HCT116 (cell line): ENCODE data around the gene DAAM1. TPM values are rescaled to one million over a fixed set of nuclear protein-coding genes. Genes with fewer than 3 reads are reported as not detected.

Source experiments
- ATAC-seq: fragments of 200-7000 bp; cut with Tn5 transposase; 2 replicates; pipeline ENCODE4 v1.9.1; 2020; ENCODE audit warnings: mild to moderate bottlenecking, moderate library complexity
- BruUV-seq: library from RNA; stranded (reverse); fragments of 400-500 nt; replicated peaks from 2 replicates; lab custom pipeline; 2021; lab: Mats Ljungman, UMichigan
- CTCF ChIA-PET: fragments of 300-600 bp; sonication (Branson Sonifier 250); formaldehyde crosslinking; loops from one replicate; lab custom pipeline; 2021; ENCODE audit warnings: antibody characterized with exemption; lab: Charles Lee
- POLR2A ChIA-PET: fragments of 300-600, 350-600 bp; sonication (Branson Sonifier 250); formaldehyde crosslinking; loops from one replicate; lab custom pipeline; 2021; ENCODE audit warnings: antibody characterized with exemption; lab: Charles Lee
- RAD21 ChIA-PET, 2 experiments: fragments of 300-600 bp; sonication (Branson Sonifier 250); formaldehyde crosslinking; loops; one replicate each; lab custom pipeline; 2023; ENCODE audit warnings: low total read pairs in 2 of 2; ENCODE audit not compliant: uncharacterized antibody in 2 of 2, unreplicated experiment in 2 of 2, low non-redundant PET in 1 of 2; lab: Charles Lee
- DNase-seq: peaks from one replicate; pipeline ENCODE4 v3.0.0-alpha.2; 2010; ENCODE audit warnings: low read depth, low spot score
- H2AFZ ChIP-seq: fragments of 200-600 bp; shearing (Covaris generic), sonication (generic); 2 replicates; pipeline ENCODE4 v1.6.1; 2017; ENCODE audit warnings: low read depth, mixed run types, mixed read lengths, antibody characterized with exemption, low read length; ENCODE audit not compliant: poor library complexity, severe bottlenecking
- H3K27ac ChIP-seq: 2 replicates; pipeline ENCODE4 v1.5.1; 2012; ENCODE audit warnings: low read depth, low read length
- H3K27me3 ChIP-seq: fragments of 200-600 bp; sonication (generic); 2 replicates; pipeline ENCODE4 v1.6.1; 2016; ENCODE audit warnings: mixed run types, low read length, mixed read lengths; ENCODE audit not compliant: insufficient read depth
- H3K36me3 ChIP-seq, 2 experiments: fragments of 200-500 bp in 1 of 2; fragments of 200-600 bp in 1 of 2; sonication (Bioruptor generic) in 1 of 2; sonication (generic) in 1 of 2; 2 replicates each; pipeline versions ENCODE4 v1.5.1 to v1.6.1; 2014 to 2016; ENCODE audit warnings: low read length in 2 of 2, inconsistent platforms in 1 of 2, mixed read lengths in 1 of 2, mixed run types in 1 of 2; ENCODE audit not compliant: insufficient read depth in 2 of 2, control insufficient read depth in 1 of 2
- H3K4me1 ChIP-seq, 2 experiments: fragments of 200-600 bp in 1 of 2; sonication (generic) in 1 of 2; 2 replicates each; pipeline versions ENCODE4 v1.5.1 to v1.6.1; 2012 to 2017; ENCODE audit warnings: low read length in 2 of 2, inconsistent platforms in 1 of 2, mild to moderate bottlenecking in 1 of 2, mixed read lengths in 1 of 2, mixed run types in 1 of 2, moderate library complexity in 1 of 2; ENCODE audit not compliant: insufficient read depth in 2 of 2, control insufficient read depth in 1 of 2
- H3K4me2 ChIP-seq: fragments of 200-600 bp; sonication (generic); 2 replicates; pipeline ENCODE4 v1.6.1; 2017; ENCODE audit warnings: mixed run types, low read length, mixed read lengths
- H3K4me3 ChIP-seq, 2 experiments: fragments of 200-600 bp in 1 of 2; sonication (generic) in 1 of 2; replicated peaks in 1 of 2; 2 replicates each; pipeline ENCODE4 v1.5.1; 2011 to 2016; ENCODE audit warnings: low read length in 2 of 2, control low read depth in 1 of 2, low read depth in 1 of 2, mild to moderate bottlenecking in 1 of 2, mixed read lengths in 1 of 2, mixed run types in 1 of 2
- H3K79me2 ChIP-seq: fragments of 200-600 bp; sonication (generic); 2 replicates; pipeline ENCODE4 v1.6.1; 2017; ENCODE audit warnings: mild to moderate bottlenecking, mixed run types, low read length, moderate library complexity, mixed read lengths; ENCODE audit not compliant: insufficient read depth
- H3K9ac ChIP-seq: fragments of 200-600 bp; sonication (generic); 2 replicates; pipeline ENCODE4 v1.6.1; 2016; ENCODE audit warnings: low read length, mixed read lengths
- H3K9me2 ChIP-seq: fragments of 200-600 bp; sonication (generic), shearing (Covaris generic); 2 replicates; pipeline ENCODE4 v1.6.1; 2017; ENCODE audit warnings: mixed run types, mild to moderate bottlenecking, moderate library complexity; ENCODE audit not compliant: insufficient read depth
- H3K9me3 ChIP-seq, 2 experiments: fragments of 200-500 bp in 1 of 2; fragments of 200-600 bp in 1 of 2; sonication (Bioruptor generic) in 1 of 2; sonication (generic) in 1 of 2; 2 replicates each; pipeline ENCODE4 v1.6.1; 2014 to 2017; ENCODE audit warnings: low read length in 2 of 2, mixed read lengths in 2 of 2, inconsistent platforms in 1 of 2, low read depth in 1 of 2, mild to moderate bottlenecking in 1 of 2, mixed run types in 1 of 2, moderate library complexity in 1 of 2; ENCODE audit not compliant: control insufficient read depth in 1 of 2, insufficient read depth in 1 of 2
- H4K20me1 ChIP-seq: fragments of 200-600 bp; sonication (generic), shearing (Covaris generic); 2 replicates; pipeline ENCODE4 v1.6.1; 2017; ENCODE audit warnings: mixed run types, mild to moderate bottlenecking, moderate library complexity; ENCODE audit not compliant: insufficient read depth
- ATF3 ChIP-seq: IDR thresholded peaks from 2 replicates; pipeline ENCODE4 v1.6.1; 2012
- ELF1 ChIP-seq: IDR thresholded peaks from 2 replicates; pipeline ENCODE4 v1.6.1; 2012; ENCODE audit warnings: low read depth, borderline replicate concordance
- POLR2A ChIP-seq: IDR thresholded peaks from 2 replicates; pipeline ENCODE4 v1.7.0; 2011; ENCODE audit warnings: borderline replicate concordance; ENCODE audit not compliant: insufficient read depth, insufficient read length; ENCODE audit errors: extremely low read depth
- POLR2AphosphoS5 ChIP-seq: IDR thresholded peaks from 2 replicates; pipeline ENCODE4 v1.6.1; 2011; ENCODE audit warnings: mild to moderate bottlenecking, low read depth, low read length, moderate library complexity
- RAD21 ChIP-seq: IDR thresholded peaks from 2 replicates; pipeline ENCODE4 v1.6.1; 2012; ENCODE audit warnings: low read depth, mild to moderate bottlenecking
- SIN3A ChIP-seq: IDR thresholded peaks from 2 replicates; pipeline ENCODE4 v1.6.1; 2012; ENCODE audit warnings: low read depth
- SP1 ChIP-seq: IDR thresholded peaks from 2 replicates; pipeline ENCODE4 v1.6.1; 2012; ENCODE audit warnings: low read depth
- intact Hi-C: fragments of 100-400 bp; cut with micrococcal nuclease; formaldehyde crosslinking; loops from 2 replicates; pipeline ENCODE4 v1.10.0; 2022
- total RNA-seq: library from RNA; stranded (reverse); gene quantifications from one replicate; pipeline ENCODE4 v1.2.1, GENCODE V29; 2021; ENCODE audit not compliant: unreplicated experiment
- TF ChIP-seq, protein P1 (sequence below): IDR thresholded peaks from 2 replicates; pipeline ENCODE4 v1.6.1; 2011; ENCODE audit warnings: mild to moderate bottlenecking, low read length, moderate library complexity; ENCODE audit not compliant: insufficient replicate concordance; ENCODE audit errors: extremely low read depth

The DAAM1 gene
- total RNA-seq, 1 experiment from 2014 or later = 10.7 TPM

- TF ChIP-seq, protein P1, sequence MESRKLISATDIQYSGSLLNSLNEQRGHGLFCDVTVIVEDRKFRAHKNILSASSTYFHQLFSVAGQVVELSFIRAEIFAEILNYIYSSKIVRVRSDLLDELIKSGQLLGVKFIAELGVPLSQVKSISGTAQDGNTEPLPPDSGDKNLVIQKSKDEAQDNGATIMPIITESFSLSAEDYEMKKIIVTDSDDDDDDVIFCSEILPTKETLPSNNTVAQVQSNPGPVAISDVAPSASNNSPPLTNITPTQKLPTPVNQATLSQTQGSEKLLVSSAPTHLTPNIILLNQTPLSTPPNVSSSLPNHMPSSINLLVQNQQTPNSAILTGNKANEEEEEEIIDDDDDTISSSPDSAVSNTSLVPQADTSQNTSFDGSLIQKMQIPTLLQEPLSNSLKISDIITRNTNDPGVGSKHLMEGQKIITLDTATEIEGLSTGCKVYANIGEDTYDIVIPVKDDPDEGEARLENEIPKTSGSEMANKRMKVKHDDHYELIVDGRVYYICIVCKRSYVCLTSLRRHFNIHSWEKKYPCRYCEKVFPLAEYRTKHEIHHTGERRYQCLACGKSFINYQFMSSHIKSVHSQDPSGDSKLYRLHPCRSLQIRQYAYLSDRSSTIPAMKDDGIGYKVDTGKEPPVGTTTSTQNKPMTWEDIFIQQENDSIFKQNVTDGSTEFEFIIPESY = no peak
- TF ChIP-seq POLR2A = no peak
- no peak for TF ChIP-seq ATF3
- no peak for TF ChIP-seq ELF1
- no peak for TF ChIP-seq RAD21
Observed at GRCh38 chr14:59376686-59377085, 188.2 kb downstream of the DAAM1 start (continued).

DNA sequence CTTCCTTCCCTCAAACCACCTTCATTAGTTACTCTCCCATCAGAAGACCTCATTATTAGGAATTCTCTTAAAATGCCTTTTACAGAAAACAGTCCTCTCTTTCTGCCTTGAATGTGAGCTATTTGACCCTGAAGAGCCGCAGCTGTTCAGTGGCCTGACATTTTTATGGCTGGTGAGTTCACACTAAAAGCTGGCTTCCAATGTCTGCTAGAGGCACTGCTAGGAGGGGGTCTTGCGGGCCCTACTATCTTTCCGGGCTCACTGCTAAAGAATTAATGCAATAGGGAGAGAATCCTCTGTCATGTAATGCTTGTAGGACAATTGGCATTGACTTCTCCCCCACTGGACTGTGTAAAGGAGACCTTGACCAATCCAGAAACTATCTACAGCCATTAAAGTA lies 189.0 kb downstream of the DAAM1 start:
- Histone ChIP-seq H3K4me1 (no peaks in the 10 kb centered on the region), H3K36me3 (no peaks in the 10 kb centered on the region), H3K27me3 (no peaks in the 10 kb centered on the region), H3K9me2 (0 out of 2 replicates have a peak, but pooled peaks cover 2% of the 10 kb centered on the region), H3K27ac (no peak overlapping the region), H4K20me1 (no peaks in the 10 kb centered on the region), H3K4me2 (no peak overlapping the region), H3K9ac (no peak overlapping the region), H3K79me2 (no peaks in the 10 kb centered on the region), H2AFZ (no peak overlapping the region), H3K9me3 (no peaks in the 10 kb centered on the region)
- ChIA-PET POLR2A (no interaction called here), RAD21 (no interaction called here)
- ATAC-seq (no peak), DNase-seq (no peak)
- TF ChIP-seq SP1 (no peak), POLR2AphosphoS5 (no peak), POLR2A (no peak), SIN3A (no peak)
- TF ChIP-seq, all 23 proteins: peak for 0
- CTCF ChIA-PET = no interaction called here
- no TSS peak for BruUV-seq
- H3K4me3 ChIP-seq = no peak overlapping the region
- intact Hi-C loops = no loop called here
